ENCODE data around the gene ZNF20. TPM values are rescaled to one million over a fixed set of nuclear protein-coding genes. Genes with fewer than 3 reads are reported as not detected.
"Not testable (repeated sequence)": the region's sequence is repeated elsewhere in the genome, so short reads cannot be mapped to it uniquely, and the experiment has no call there.

The ZNF20 gene
- total and polyA plus RNA-seq, 9 of the 15 experiments (the other 6 are each of a cell fraction or from before 2014, with no cell fraction given) = 1.4 to 3.7 (median 3.1) TPM

DNA sequence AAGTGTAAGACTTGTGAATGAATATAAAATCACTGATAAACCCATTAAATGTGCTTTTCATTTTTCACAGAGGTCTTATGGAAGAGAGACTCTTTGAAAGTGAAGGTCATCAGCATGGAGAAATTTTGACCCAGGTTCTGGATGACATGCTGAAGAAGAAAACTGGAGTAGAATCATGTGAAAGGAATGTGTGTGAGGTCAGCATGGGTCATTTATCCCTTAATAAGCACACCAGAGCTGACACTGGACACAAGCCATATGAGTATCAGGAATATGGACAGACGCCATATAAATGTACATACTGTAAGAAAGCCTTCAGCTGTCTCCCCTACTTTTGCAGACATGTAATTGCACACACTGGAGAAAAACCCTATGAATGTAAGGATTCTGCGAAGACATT, 29.0 kb downstream of the ZNF20 start (continued):
- TF ChIP-seq UBTF (IDR thresholded peaks at IDR 0.05; ENCODE audit: borderline replicate concordance in 1 of 2, low read depth in 2 of 2, low read length in 2 of 2) (no peak), SMAD2 (IDR thresholded peaks at IDR 0.05; ENCODE audit: low read depth, low read length) (no peak), ZNF717 (CRISPR knock-in tag; IDR thresholded peaks at IDR 0.05) (no peak), CGGBP1 (CRISPR knock-in tag; IDR thresholded peaks at IDR 0.05) (no peak), ZNF253 (CRISPR knock-in tag; conservative IDR thresholded peaks at IDR 0.05) (no peak), ZNF639 (CRISPR knock-in tag; conservative IDR thresholded peaks at IDR 0.05 in 1 of 2, IDR thresholded peaks at IDR 0.05 in 1 of 2) (no peak), PHF21A (IDR thresholded peaks at IDR 0.05; ENCODE audit: borderline replicate concordance, low read depth) (no peak), ATF7 (IDR thresholded peaks at IDR 0.05) (no peak), MNT (conservative IDR thresholded peaks at IDR 0.05) (no peak)
- TF ChIP-seq, protein P1, sequence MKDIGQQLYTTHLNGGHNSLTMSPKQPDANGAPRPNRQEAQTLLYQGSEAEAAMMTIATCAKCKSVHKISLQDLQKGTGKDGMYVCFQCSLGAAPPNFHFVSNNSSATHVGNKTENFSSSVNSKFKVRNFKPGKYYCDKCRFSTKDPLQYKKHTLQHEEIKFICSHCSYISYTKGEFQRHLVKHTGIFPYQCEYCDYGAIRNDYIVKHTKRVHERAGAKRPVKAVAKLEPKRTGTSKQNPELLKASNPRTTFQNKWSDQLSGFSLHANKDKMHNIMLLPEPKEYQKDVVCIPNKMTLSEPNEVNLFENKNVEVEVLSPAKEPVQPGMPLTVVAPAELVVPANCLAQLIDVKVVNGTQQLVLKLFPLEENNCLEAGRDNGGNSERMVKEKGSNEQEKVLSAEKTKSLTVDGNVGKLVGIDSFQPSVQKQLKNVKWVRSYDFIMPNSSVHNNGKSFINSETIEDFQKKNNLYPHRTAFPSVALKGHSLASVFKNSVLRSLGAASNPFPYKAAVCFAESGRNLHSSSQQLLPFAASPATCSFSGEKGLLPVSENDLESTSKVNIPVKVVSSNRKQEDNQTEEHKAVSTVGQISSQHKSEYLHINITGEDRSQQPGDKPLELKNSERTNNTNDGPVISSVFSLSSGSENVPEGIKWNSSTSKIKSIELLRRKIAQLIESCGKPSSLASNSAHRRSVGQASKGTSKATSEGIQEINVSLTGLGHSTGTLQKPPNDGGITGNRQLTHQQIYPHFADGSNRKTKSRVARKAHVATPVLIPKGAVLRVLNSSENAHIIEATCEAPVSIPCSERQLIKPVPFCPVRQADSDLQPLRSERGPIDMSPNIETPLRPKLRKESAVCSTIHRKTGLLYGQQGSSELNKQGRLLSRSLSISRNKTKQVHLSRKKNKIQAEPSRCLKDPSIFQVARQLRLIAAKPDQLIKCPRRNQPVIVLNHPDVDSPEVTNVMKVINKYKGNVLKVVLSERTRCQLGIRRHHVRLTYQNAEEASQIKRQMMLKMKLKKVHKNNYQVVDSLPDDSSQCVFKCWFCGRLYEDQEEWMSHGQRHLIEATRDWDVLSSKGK (CRISPR knock-in tag; IDR thresholded peaks at IDR 0.05) = no peak

GRCh38 chr19:12103909-12104308, 36.2 kb downstream of the ZNF20 start:
- intact Hi-C loops (cut with micrococcal nuclease); in situ Hi-C loops (cut with MboI): not testable (repeated sequence)

More at GRCh38 chr19:12103909-12104308, 36.2 kb downstream of the ZNF20 start:
- H3K27ac ChIP-seq (ENCODE audit: extremely low read depth, low read depth, low read length); H3K4me3 ChIP-seq; H3K9ac ChIP-seq (ENCODE audit: insufficient read depth in 1 of 2, low read depth in 2 of 2, low read length in 2 of 2); CTCF ChIA-PET (ENCODE audit: low intra/inter-chr PET ratio); BruUV-seq (replicated peaks); H3K9me3 ChIP-seq (replicated peaks; ENCODE audit: control insufficient read depth, insufficient read depth, low read depth, low read length); H3K79me2 ChIP-seq (ENCODE audit: control insufficient read depth, insufficient read depth, low read length); H3K36me3 ChIP-seq (ENCODE audit: control insufficient read depth, insufficient read depth, low read length); POLR2A ChIA-PET; H2AFZ ChIP-seq (ENCODE audit: low read depth, low read length); FAIRE-seq; DNase-seq (ENCODE audit: extremely low read depth in 1 of 4, low spot score in 3 of 4); H3K27me3 ChIP-seq (ENCODE audit: control insufficient read depth in 2 of 2, insufficient read depth in 2 of 2, low read length in 2 of 2); H3K9me1 ChIP-seq (ENCODE audit: control insufficient read depth, insufficient read depth, low read length); ATAC-seq; H3K4me1 ChIP-seq (replicated peaks in 1 of 2; ENCODE audit: control insufficient read depth in 2 of 2, insufficient read depth in 2 of 2, low read length in 2 of 2); H4K20me1 ChIP-seq (replicated peaks; ENCODE audit: control insufficient read depth, insufficient read depth, low read length); H3K4me2 ChIP-seq (ENCODE audit: insufficient read depth, low read length): not testable (repeated sequence)
- WGBS (ENCODE audit: insufficient coverage, low coverage, missing lambda C conversion rate) = 53% methylated on average over 4 of the region's 4 CpGs
